ENCODE data around the gene SLC22A15.

- TF ChIP-seq CTCF (conservative IDR thresholded peaks at IDR 0.05; ENCODE audit: low read length) (no peak), EZH2phosphoT487 (IDR thresholded peaks at IDR 0.05; ENCODE audit: borderline replicate concordance, low read depth, low read length) (no peak)
These were observed 134.5 kb downstream of the SLC22A15 start, which contains the start of gene MAB21L3 for GRCh38 chr1:116110567-116111523.

All from OCI-LY7 (cell line).